HEK293 (cell line): ENCODE results near the gene COL4A1.

Source experiments
- CTCF ChIA-PET: fragments of 350-600 bp; formaldehyde crosslinking; extraction: SDS; loops from one replicate; lab custom pipeline; 2021; ENCODE audit warnings: antibody characterized with exemption; lab: Yijun Ruan, JAX
- POLR2A ChIA-PET: fragments of 300-600 bp; formaldehyde crosslinking; extraction: SDS; loops from one replicate; lab custom pipeline; 2020; ENCODE audit warnings: antibody characterized with exemption, inconsistent platforms; lab: Yijun Ruan, JAX
- H3K27ac ChIP-seq: fragments of 200-500 bp; sonication (Bioruptor generic); 2 replicates; pipeline ENCODE4 v1.5.1; 2014; ENCODE audit warnings: low read depth, low read length, control low read depth, inconsistent platforms; ENCODE audit errors: extremely low read depth
- H3K36me3 ChIP-seq, 2 experiments: fragments of 200-500 bp in 1 of 2; sonication (Bioruptor generic) in 1 of 2; 1 replicate in 1 of 2; 2 replicates in 1 of 2; pipeline ENCODE4 v1.5.1; 2014 to 2017; ENCODE audit warnings: inconsistent platforms in 2 of 2, low read length in 2 of 2; ENCODE audit not compliant: control insufficient read depth in 2 of 2, insufficient read depth in 1 of 2
- H3K4me1 ChIP-seq: fragments of 200-500 bp; sonication (Bioruptor generic); 2 replicates; pipeline ENCODE4 v1.5.1; 2014; ENCODE audit warnings: mild to moderate bottlenecking, low read length, inconsistent platforms; ENCODE audit not compliant: control insufficient read depth, insufficient read depth
- H3K4me3 ChIP-seq: 2 replicates; pipeline ENCODE4 v1.5.1; 2011; ENCODE audit warnings: low read depth, mild to moderate bottlenecking, control low read depth, low read length, moderate library complexity
- H3K9me3 ChIP-seq: fragments of 200-500 bp; sonication (Bioruptor generic); 2 replicates; pipeline ENCODE4 v1.5.1; 2014; ENCODE audit warnings: low read depth, low read length, inconsistent platforms; ENCODE audit not compliant: control insufficient read depth, insufficient read depth
- GLIS2 ChIP-seq: fragments of 450-650 bp; formaldehyde crosslinking; IDR thresholded peaks from 2 replicates; pipeline ENCODE4 v1.5.1; 2016; ENCODE audit warnings: missing biosample characterization, missing genetic modification characterization
- PRDM1 ChIP-seq: fragments of 450-650 bp; formaldehyde crosslinking; IDR thresholded peaks from 2 replicates; pipeline ENCODE4; 2016; ENCODE audit warnings: missing biosample characterization, missing genetic modification characterization
- SALL2 ChIP-seq: fragments of 450-650 bp; formaldehyde crosslinking; IDR thresholded peaks from 2 replicates; pipeline ENCODE4 v1.5.0; 2017; ENCODE audit warnings: missing biosample characterization, mild to moderate bottlenecking, missing genetic modification characterization, borderline replicate concordance
- TCF7L2 ChIP-seq: IDR thresholded peaks from 2 replicates; pipeline ENCODE4 v1.6.1; 2011; ENCODE audit warnings: low read depth, mild to moderate bottlenecking, inconsistent platforms, low read length, moderate library complexity, borderline replicate concordance
- TRIM28 ChIP-seq: IDR thresholded peaks from 2 replicates; pipeline ENCODE4 v1.6.1; 2011; ENCODE audit warnings: low read length, control low read depth, borderline replicate concordance
- YY1 ChIP-seq: fragments of 450-650 bp; formaldehyde crosslinking; IDR thresholded peaks from 2 replicates; pipeline ENCODE4 v1.5.1; 2018; ENCODE audit warnings: missing biosample characterization, missing genetic modification characterization
- ZBTB1 ChIP-seq: fragments of 450-650 bp; formaldehyde crosslinking; IDR thresholded peaks from 2 replicates; pipeline ENCODE4 v1.5.1; 2016; ENCODE audit warnings: missing biosample characterization, missing genetic modification characterization
- ZBTB7A ChIP-seq: fragments of 450-650 bp; formaldehyde crosslinking; IDR thresholded peaks from 2 replicates; pipeline ENCODE4 v1.5.1; 2016; ENCODE audit warnings: low read depth, missing biosample characterization, missing genetic modification characterization
- ZFP37 ChIP-seq: fragments of 450-650 bp; formaldehyde crosslinking; IDR thresholded peaks from 2 replicates; pipeline ENCODE4 v1.5.1; 2016; ENCODE audit warnings: missing biosample characterization, missing genetic modification characterization
- ZNF114 ChIP-seq: fragments of 450-650 bp; formaldehyde crosslinking; IDR thresholded peaks from 2 replicates; pipeline ENCODE4 v1.5.0; 2017; ENCODE audit warnings: missing biosample characterization, missing genetic modification characterization
- ZNF391 ChIP-seq: fragments of 450-650 bp; formaldehyde crosslinking; IDR thresholded peaks from 2 replicates; pipeline ENCODE4 v1.5.1; 2016; ENCODE audit warnings: low read depth, missing biosample characterization, missing genetic modification characterization, borderline replicate concordance
- ZNF558 ChIP-seq: fragments of 450-650 bp; formaldehyde crosslinking; IDR thresholded peaks from 2 replicates; pipeline ENCODE4 v1.5.1; 2016; ENCODE audit warnings: missing biosample characterization, missing genetic modification characterization
- ZNF560 ChIP-seq: fragments of 450-650 bp; formaldehyde crosslinking; IDR thresholded peaks from 2 replicates; pipeline ENCODE4 v1.5.1; 2017; ENCODE audit warnings: missing biosample characterization, missing genetic modification characterization, borderline replicate concordance
- ZNF621 ChIP-seq: fragments of 450-650 bp; formaldehyde crosslinking; IDR thresholded peaks from 2 replicates; pipeline ENCODE4 v1.5.1; 2017; ENCODE audit warnings: missing biosample characterization, missing genetic modification characterization
- ZNF654 ChIP-seq: fragments of 450-650 bp; formaldehyde crosslinking; IDR thresholded peaks from 2 replicates; pipeline ENCODE4 v1.5.1; 2016; ENCODE audit warnings: low read depth, missing biosample characterization, missing genetic modification characterization
- ZNF791 ChIP-seq: fragments of 450-650 bp; formaldehyde crosslinking; IDR thresholded peaks from 2 replicates; pipeline ENCODE4 v1.5.1; 2016; ENCODE audit warnings: missing biosample characterization, missing genetic modification characterization
- TF ChIP-seq, protein P1 (sequence below): fragments of 450-650 bp; formaldehyde crosslinking; IDR thresholded peaks from 2 replicates; pipeline ENCODE4 v1.5.1; 2016; ENCODE audit warnings: missing biosample characterization, missing genetic modification characterization, low read depth
- TF ChIP-seq, protein P2 (sequence below): fragments of 450-650 bp; formaldehyde crosslinking; IDR thresholded peaks from 2 replicates; pipeline ENCODE4 v1.5.1; 2017; ENCODE audit warnings: missing biosample characterization, mild to moderate bottlenecking, missing genetic modification characterization, moderate library complexity
- TF ChIP-seq, protein P3 (sequence below): fragments of 450-650 bp; formaldehyde crosslinking; optimal IDR thresholded peaks from 2 replicates; pipeline ENCODE3; 2016; ENCODE audit warnings: missing biosample characterization, mild to moderate bottlenecking, missing genetic modification characterization

COL4A1 gene

DNA sequence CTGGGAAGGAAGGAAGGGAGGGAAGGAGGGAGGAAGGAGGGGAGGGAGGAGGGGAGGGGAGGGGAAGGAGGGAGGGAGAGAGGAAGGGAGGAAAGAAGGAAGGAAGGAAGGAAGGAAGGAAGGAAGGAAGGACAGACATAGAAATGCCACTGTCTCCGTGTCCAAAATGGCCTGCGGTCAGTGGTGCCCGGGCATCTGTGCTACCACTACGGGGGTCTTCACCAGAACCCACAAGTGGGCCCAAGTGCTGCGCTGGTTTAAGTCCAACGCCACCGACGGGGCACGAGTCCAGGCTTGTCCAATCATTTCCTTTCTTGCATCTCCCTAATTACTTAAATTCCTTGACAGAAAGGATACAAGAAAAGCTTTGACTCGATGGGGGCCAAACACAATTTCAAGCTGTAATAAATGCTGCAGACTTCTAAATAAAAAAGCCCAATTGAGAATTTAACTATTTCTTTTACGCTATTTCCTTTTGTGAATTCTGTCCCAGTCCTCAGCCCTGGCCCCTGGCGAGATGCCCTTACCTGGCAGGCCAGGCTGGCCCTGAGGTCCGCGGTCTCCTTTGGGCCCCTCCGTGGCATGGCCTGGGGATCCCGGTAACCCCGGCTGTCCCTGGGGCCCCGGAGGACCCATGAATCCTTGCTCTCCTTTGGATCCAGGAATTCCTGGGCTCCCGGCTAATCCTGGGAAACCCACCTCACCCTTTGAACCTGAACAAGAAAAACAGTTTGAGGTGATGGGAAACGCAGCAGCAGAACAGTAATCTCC, 136.8 kb downstream of the COL4A1 start:
- Histone ChIP-seq H3K27ac (no peak overlapping the region), H3K4me1 (no peaks in the 10 kb centered on the region), H3K4me3 (no peak overlapping the region), H3K36me3 (peaks cover 0 to 28% of the 10 kb centered on the region in 2 experiments; a peak in 1 of 3 replicates), H3K9me3 (no peaks in the 10 kb centered on the region)
- TF ChIP-seq, protein P1, sequence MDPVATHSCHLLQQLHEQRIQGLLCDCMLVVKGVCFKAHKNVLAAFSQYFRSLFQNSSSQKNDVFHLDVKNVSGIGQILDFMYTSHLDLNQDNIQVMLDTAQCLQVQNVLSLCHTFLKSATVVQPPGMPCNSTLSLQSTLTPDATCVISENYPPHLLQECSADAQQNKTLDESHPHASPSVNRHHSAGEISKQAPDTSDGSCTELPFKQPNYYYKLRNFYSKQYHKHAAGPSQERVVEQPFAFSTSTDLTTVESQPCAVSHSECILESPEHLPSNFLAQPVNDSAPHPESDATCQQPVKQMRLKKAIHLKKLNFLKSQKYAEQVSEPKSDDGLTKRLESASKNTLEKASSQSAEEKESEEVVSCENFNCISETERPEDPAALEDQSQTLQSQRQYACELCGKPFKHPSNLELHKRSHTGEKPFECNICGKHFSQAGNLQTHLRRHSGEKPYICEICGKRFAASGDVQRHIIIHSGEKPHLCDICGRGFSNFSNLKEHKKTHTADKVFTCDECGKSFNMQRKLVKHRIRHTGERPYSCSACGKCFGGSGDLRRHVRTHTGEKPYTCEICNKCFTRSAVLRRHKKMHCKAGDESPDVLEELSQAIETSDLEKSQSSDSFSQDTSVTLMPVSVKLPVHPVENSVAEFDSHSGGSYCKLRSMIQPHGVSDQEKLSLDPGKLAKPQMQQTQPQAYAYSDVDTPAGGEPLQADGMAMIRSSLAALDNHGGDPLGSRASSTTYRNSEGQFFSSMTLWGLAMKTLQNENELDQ (tag by site-specific recombination), result no peak
- TF ChIP-seq GLIS2 (tag by site-specific recombination), result no peak
- TF ChIP-seq ZNF114, result no peak
- no peak for TF ChIP-seq ZNF791 (tag by site-specific recombination)
- TF ChIP-seq ZNF654, result no peak
- TF ChIP-seq ZNF560, result no peak
- TF ChIP-seq PRDM1 (tag by site-specific recombination), result no peak
- TF ChIP-seq SALL2 (tag by site-specific recombination), result no peak
- TF ChIP-seq ZFP37, result no peak
- no peak for TF ChIP-seq ZNF558 (tag by site-specific recombination)
- POLR2A ChIA-PET, result no interaction called here
- CTCF ChIA-PET, result no interaction called here

DNA sequence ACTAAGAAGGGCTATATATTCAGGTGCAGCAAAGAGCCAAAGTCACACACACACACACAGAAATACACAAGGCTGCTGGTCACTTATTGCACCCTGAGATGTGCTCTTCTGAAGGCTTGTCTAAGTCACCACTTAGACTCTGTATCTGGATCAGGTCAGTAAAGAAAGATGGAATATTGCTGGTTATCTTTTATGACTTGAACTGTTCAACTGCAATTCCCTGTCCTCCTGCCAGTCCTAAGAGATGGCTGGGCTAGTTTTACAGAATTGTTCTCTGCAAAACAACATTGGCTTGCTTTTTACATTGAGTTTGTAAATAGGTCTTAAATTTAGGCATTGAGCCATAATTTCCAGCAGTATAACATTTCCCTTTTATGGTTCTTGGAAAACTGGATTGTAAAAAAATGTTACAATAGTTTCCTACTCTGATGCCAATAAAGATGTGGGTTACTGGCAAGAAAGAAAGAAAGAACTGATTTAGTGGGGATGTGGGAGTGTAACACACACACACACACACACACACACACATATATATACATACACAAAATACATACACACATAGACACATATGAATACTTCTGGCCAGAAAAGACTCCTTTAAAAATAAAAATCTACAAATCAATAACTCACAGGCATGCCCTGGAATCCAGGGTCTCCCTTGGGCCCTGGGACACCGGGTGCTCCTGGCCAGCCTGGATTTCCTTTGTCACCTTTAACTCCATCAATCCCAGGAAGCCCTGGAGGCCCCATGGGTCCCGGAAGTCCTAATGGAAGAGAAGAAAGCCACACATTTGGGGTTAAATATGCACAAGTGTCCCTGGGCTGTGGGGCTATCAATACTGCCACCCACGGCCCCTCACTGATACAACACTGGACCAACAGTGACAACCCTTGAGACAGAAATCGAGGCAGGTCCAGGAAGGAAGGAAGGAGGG, 137.7 kb downstream of the COL4A1 start:
- H3K27ac ChIP-seq, result no peak overlapping the region
- H3K4me3 ChIP-seq, result no peak overlapping the region
- ChIA-PET POLR2A (no interaction called here), CTCF (no interaction called here)
- H3K4me1 ChIP-seq, result no peaks in the 10 kb centered on the region
- peaks cover 0 to 21% of the 10 kb centered on the region in 2 experiments; a peak in 1 of 3 replicates for H3K36me3 ChIP-seq
- no peaks in the 10 kb centered on the region for H3K9me3 ChIP-seq
- TF ChIP-seq, protein P2, sequence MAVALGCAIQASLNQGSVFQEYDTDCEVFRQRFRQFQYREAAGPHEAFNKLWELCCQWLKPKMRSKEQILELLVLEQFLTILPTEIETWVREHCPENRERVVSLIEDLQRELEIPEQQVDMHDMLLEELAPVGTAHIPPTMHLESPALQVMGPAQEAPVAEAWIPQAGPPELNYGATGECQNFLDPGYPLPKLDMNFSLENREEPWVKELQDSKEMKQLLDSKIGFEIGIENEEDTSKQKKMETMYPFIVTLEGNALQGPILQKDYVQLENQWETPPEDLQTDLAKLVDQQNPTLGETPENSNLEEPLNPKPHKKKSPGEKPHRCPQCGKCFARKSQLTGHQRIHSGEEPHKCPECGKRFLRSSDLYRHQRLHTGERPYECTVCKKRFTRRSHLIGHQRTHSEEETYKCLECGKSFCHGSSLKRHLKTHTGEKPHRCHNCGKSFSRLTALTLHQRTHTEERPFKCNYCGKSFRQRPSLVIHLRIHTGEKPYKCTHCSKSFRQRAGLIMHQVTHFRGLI, result no peak

DNA sequence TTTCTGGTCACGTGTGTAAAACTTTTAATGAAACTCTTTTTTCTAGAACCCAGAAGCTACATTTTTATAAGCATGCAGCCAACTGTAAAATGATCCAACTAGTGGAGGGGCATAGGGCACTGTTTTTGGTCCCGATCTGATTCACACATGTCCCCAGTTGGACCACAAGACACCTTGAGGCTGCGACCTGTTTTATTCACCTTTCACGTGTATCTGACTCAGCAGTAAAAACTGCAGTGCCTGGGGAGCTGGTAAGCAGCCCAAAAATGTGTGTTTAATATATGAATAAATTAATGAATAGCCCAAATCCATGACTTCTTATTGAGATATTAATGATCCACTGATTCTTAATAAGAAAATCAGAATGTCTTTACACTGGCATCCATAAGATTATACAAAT, 140.4 kb downstream of the COL4A1 start:
- TF ChIP-seq, protein P3, sequence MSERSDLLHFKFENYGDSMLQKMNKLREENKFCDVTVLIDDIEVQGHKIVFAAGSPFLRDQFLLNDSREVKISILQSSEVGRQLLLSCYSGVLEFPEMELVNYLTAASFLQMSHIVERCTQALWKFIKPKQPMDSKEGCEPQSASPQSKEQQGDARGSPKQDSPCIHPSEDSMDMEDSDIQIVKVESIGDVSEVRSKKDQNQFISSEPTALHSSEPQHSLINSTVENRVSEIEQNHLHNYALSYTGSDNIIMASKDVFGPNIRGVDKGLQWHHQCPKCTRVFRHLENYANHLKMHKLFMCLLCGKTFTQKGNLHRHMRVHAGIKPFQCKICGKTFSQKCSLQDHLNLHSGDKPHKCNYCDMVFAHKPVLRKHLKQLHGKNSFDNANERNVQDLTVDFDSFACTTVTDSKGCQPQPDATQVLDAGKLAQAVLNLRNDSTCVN (tag by site-specific recombination), result no peak
- TF ChIP-seq ZNF391 (tag by site-specific recombination) (no peak), TCF7L2 (no peak), ZNF621 (tag by site-specific recombination) (no peak), ZBTB1 (tag by site-specific recombination) (no peak), YY1 (tag by site-specific recombination) (no peak), ZBTB7A (tag by site-specific recombination) (no peak), TRIM28 (no peak)
- TF ChIP-seq, all 188 proteins: peak for 0
- Histone ChIP-seq H3K4me1 (no peaks in the 10 kb centered on the region), H3K4me3 (no peak overlapping the region), H3K9me3 (no peaks in the 10 kb centered on the region), H3K27ac (no peak overlapping the region), H3K36me3 (peaks cover 0 to 6% of the 10 kb centered on the region in 2 experiments; a peak in 1 of 3 replicates)
- ChIA-PET CTCF (no interaction called here), POLR2A (no interaction called here)
